ENCODE results near the gene SPTBN2. TPM values are rescaled to one million over a fixed set of nuclear protein-coding genes. Genes with fewer than 3 reads are reported as not detected.

SPTBN2 gene
- total RNA-seq, 2 experiments from 2014 or later, result 0.41 to 0.52 TPM

GRCh38 chr11:66720223-66720898 is 8.7 kb downstream of the SPTBN2 start:
- CTCF ChIA-PET, result no interaction called here
- H3K4me3 Mint-ChIP-seq, result peak overlapping the region; percentile 35
- peaks cover 13% of the 10 kb centered on the region for H3K4me1 Mint-ChIP-seq
- peak; percentile 80 for ATAC-seq
- DNase-seq, result peak; percentile 83
- peak overlapping the region; percentile 52 for H3K27ac Mint-ChIP-seq
- peaks cover 19% of the 10 kb centered on the region for H3K27me3 Mint-ChIP-seq
- no peaks in the 10 kb centered on the region for H3K9me3 Mint-ChIP-seq (ENCODE audit: low read depth)
- no peaks in the 10 kb centered on the region for H3K36me3 Mint-ChIP-seq

GRCh38 chr11:66719111-66719872 is 9.7 kb downstream of the SPTBN2 start:
- Mint-ChIP-seq H3K4me1 (peaks cover 13% of the 10 kb centered on the region), H3K4me3 (no peak overlapping the region), H3K27ac (no peak overlapping the region), H3K36me3 (no peaks in the 10 kb centered on the region), H3K27me3 (peaks cover 12% of the 10 kb centered on the region), H3K9me3 (ENCODE audit: low read depth) (no peaks in the 10 kb centered on the region)
- no peak for ATAC-seq
- CTCF ChIA-PET, result no interaction called here
- no peak for DNase-seq

DNA sequence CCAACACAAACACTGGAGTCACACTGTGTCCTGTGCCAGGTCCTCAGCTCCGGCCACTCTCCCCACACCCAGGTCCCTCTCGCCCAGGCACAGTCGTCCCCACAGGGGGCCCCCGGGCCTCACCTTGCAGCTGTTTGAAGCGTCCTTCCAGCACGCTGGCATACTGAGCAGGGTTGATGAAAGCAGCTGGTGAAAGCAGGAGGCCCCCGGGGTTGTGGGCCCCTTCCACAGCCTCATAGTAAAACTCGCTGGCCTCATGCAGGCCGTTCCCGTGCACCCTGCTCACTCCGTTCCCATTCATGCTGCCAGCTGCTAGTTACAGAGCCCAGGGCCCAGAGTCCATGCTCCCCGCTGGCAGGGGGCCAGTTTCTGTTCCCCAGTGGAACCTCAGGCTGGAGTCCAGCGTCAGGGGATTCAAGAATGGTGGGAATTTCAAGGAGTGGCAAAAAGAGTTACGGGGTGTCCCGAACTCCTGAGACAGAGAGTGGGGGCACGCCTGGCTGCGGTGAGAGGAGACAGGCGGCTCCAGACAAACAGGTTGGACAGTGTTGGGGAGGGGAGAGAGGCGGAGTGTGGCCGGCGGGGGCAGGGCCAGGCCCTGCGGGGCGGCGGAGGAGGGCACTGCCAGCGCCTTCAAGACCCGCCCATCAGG is 10.6 kb downstream of the SPTBN2 start:
- Mint-ChIP-seq H3K36me3 (no peaks in the 10 kb centered on the region), H3K4me3 (no peak overlapping the region), H3K9me3 (ENCODE audit: low read depth) (no peaks in the 10 kb centered on the region), H3K27me3 (peaks cover 17% of the 10 kb centered on the region), H3K4me1 (peaks cover 13% of the 10 kb centered on the region), H3K27ac (no peak overlapping the region)
- DNase-seq, result no peak
- CTCF ChIA-PET, result no interaction called here
- ATAC-seq, result no peak

DNA sequence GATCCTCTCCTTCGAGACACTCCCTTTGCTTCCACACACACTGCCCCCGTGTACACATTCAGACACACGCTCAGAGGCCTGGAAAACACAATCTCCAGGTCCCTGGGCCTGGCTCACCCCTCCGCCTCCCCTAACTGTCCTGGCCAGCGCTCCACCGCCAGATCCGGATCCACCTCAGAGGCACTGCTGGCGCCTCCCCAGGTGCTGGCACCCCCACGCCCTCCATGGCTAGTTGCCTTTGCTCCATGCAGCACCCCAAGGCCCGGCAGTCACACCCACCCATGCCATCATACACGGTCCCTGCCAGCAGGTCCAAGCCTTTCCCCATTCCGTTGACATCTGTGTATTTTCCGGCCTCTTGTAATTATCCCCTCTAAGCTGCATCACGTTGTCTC is 11.1 kb downstream of the SPTBN2 start:
- Mint-ChIP-seq H3K27me3 (peaks cover 15% of the 10 kb centered on the region), H3K36me3 (no peaks in the 10 kb centered on the region), H3K27ac (no peak overlapping the region), H3K4me3 (no peak overlapping the region), H3K9me3 (ENCODE audit: low read depth) (no peaks in the 10 kb centered on the region), H3K4me1 (peaks cover 13% of the 10 kb centered on the region)
- DNase-seq (no peak), ATAC-seq (no peak)
- CTCF ChIA-PET, result no interaction called here

- DNase-seq, result no peak
- no peak overlapping the region for H3K4me3 Mint-ChIP-seq
- no peak overlapping the region for H3K27ac Mint-ChIP-seq
- ATAC-seq, result no peak
- H3K4me1 Mint-ChIP-seq, result peaks cover 13% of the 10 kb centered on the region
- no peaks in the 10 kb centered on the region for H3K36me3 Mint-ChIP-seq
- CTCF ChIA-PET, result interaction anchor here (1.2 kb wide), 1 partner anchor 24 kb away, joined by 3 read pairs; no protein-coding TSS in a partner anchor
- H3K27me3 Mint-ChIP-seq, result peaks cover 12% of the 10 kb centered on the region
- H3K9me3 Mint-ChIP-seq (ENCODE audit: low read depth), result no peaks in the 10 kb centered on the region
Measured at GRCh38 chr11:66716996-66717395, 12.0 kb downstream of the SPTBN2 start.

- Mint-ChIP-seq H3K9me3 (ENCODE audit: low read depth) (no peaks in the 10 kb centered on the region), H3K4me1 (peaks cover 12% of the 10 kb centered on the region), H3K27me3 (peaks cover 11% of the 10 kb centered on the region), H3K36me3 (no peaks in the 10 kb centered on the region), H3K27ac (no peak overlapping the region), H3K4me3 (no peak overlapping the region)
- ATAC-seq (no peak), DNase-seq (no peak)
- CTCF ChIA-PET, result interaction anchor here (0.7 to 1.2 kb wide), 2 partner anchors 20 to 25 kb away, joined by 3 read pairs; no protein-coding TSS in a partner anchor
Measured at GRCh38 chr11:66715346-66716085, 13.5 kb downstream of the SPTBN2 start.

- Mint-ChIP-seq H3K9me3 (ENCODE audit: low read depth) (no peaks in the 10 kb centered on the region), H3K27ac (no peak overlapping the region), H3K4me1 (no peaks in the 10 kb centered on the region), H3K36me3 (no peaks in the 10 kb centered on the region), H3K27me3 (peaks cover 11% of the 10 kb centered on the region), H3K4me3 (no peak overlapping the region)
- CTCF ChIA-PET, result interaction anchor here (1.0 kb wide), 1 partner anchor 328 kb away, joined by 3 read pairs; no protein-coding TSS in a partner anchor
- DNase-seq (no peak), ATAC-seq (no peak)
Measured at GRCh38 chr11:66713746-66714480, 15.1 kb downstream of the SPTBN2 start.

DNA sequence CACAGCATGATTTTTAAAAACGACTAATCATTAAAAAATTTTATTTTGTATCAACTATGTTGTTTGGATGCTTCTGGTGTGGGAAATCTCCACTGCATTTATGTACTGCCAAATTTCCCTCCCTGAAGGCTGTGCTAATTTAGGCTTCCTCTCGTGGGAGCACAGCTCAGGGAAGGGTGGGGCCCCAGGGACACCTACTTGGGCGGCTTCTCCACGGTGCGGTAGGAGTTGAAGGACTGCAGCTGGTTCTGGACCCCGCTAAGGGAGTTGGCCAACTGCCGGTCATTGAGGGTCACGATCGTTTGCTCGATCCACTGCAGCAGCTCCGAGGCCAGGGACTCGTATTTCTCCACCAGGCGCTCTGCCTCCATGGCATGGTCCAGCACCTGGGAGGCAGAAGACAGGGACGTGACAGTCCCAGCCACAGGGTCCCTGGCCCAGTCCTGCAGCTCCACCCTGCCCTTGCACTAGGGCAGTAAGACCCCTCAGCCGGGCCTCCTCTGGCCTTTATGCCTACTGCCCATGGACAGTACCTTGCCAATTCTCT is 18.6 kb downstream of the SPTBN2 start:
- Mint-ChIP-seq H3K9me3 (ENCODE audit: low read depth) (no peaks in the 10 kb centered on the region), H3K4me1 (no peaks in the 10 kb centered on the region), H3K36me3 (no peaks in the 10 kb centered on the region), H3K27ac (no peak overlapping the region), H3K4me3 (no peak overlapping the region), H3K27me3 (peaks cover 11% of the 10 kb centered on the region)
- CTCF ChIA-PET, result no interaction called here
- no peak for ATAC-seq
- no peak for DNase-seq

- ATAC-seq (no peak), DNase-seq (no peak)
- Mint-ChIP-seq H3K4me3 (no peak overlapping the region), H3K27ac (no peak overlapping the region), H3K4me1 (peaks cover 2% of the 10 kb centered on the region), H3K9me3 (ENCODE audit: low read depth) (no peaks in the 10 kb centered on the region), H3K27me3 (peaks cover 4% of the 10 kb centered on the region), H3K36me3 (no peaks in the 10 kb centered on the region)
- CTCF ChIA-PET, result no interaction called here
Measured at GRCh38 chr11:66708701-66709100, 20.3 kb downstream of the SPTBN2 start.

GRCh38 chr11:66708094-66708493 is 20.9 kb downstream of the SPTBN2 start:
- H3K4me1 Mint-ChIP-seq, result peaks cover 2% of the 10 kb centered on the region
- ATAC-seq (no peak), DNase-seq (no peak)
- no peaks in the 10 kb centered on the region for H3K27me3 Mint-ChIP-seq
- no peaks in the 10 kb centered on the region for H3K36me3 Mint-ChIP-seq
- CTCF ChIA-PET, result no interaction called here
- no peaks in the 10 kb centered on the region for H3K9me3 Mint-ChIP-seq (ENCODE audit: low read depth)
- no peak overlapping the region for H3K4me3 Mint-ChIP-seq
- H3K27ac Mint-ChIP-seq, result no peak overlapping the region

- no peak for ATAC-seq
- no peaks in the 10 kb centered on the region for H3K27me3 Mint-ChIP-seq
- H3K4me3 Mint-ChIP-seq, result no peak overlapping the region
- CTCF ChIA-PET, result interaction anchor here (0.6 kb wide), 1 partner anchor 28 kb away, joined by 3 read pairs; no protein-coding TSS in a partner anchor
- H3K27ac Mint-ChIP-seq, result no peak overlapping the region
- H3K9me3 Mint-ChIP-seq (ENCODE audit: low read depth), result no peaks in the 10 kb centered on the region
- H3K36me3 Mint-ChIP-seq, result no peaks in the 10 kb centered on the region
- no peak for DNase-seq
- H3K4me1 Mint-ChIP-seq, result peaks cover 2% of the 10 kb centered on the region
Measured at GRCh38 chr11:66707486-66707885, 21.5 kb downstream of the SPTBN2 start.

- ATAC-seq, result no peak
- H3K4me3 Mint-ChIP-seq, result no peak overlapping the region
- CTCF ChIA-PET, result interaction anchor here (0.6 kb wide), 1 partner anchor 28 kb away, joined by 3 read pairs; no protein-coding TSS in a partner anchor
- no peak overlapping the region for H3K27ac Mint-ChIP-seq
- H3K36me3 Mint-ChIP-seq, result no peaks in the 10 kb centered on the region
- DNase-seq, result no peak
- H3K27me3 Mint-ChIP-seq, result no peaks in the 10 kb centered on the region
- H3K4me1 Mint-ChIP-seq, result peaks cover 5% of the 10 kb centered on the region
- no peaks in the 10 kb centered on the region for H3K9me3 Mint-ChIP-seq (ENCODE audit: low read depth)
Measured at GRCh38 chr11:66706989-66707388, 22.0 kb downstream of the SPTBN2 start.

All from activated CD8-positive, alpha-beta memory T cell treated with anti-CD3 and anti-CD28 coated beads, Interleukin-2, amount 10 ng/mL, durations not matched to agents 7 days and 5 days (primary cell).